Measurements from ENCODE around the gene CHRNB1. TPM values are rescaled to one million over a fixed set of nuclear protein-coding genes. Genes with fewer than 3 reads are reported as not detected.

The CHRNB1 gene
- 6.8 and 10.3 TPM in 2 replicates for total RNA-seq

DNA sequence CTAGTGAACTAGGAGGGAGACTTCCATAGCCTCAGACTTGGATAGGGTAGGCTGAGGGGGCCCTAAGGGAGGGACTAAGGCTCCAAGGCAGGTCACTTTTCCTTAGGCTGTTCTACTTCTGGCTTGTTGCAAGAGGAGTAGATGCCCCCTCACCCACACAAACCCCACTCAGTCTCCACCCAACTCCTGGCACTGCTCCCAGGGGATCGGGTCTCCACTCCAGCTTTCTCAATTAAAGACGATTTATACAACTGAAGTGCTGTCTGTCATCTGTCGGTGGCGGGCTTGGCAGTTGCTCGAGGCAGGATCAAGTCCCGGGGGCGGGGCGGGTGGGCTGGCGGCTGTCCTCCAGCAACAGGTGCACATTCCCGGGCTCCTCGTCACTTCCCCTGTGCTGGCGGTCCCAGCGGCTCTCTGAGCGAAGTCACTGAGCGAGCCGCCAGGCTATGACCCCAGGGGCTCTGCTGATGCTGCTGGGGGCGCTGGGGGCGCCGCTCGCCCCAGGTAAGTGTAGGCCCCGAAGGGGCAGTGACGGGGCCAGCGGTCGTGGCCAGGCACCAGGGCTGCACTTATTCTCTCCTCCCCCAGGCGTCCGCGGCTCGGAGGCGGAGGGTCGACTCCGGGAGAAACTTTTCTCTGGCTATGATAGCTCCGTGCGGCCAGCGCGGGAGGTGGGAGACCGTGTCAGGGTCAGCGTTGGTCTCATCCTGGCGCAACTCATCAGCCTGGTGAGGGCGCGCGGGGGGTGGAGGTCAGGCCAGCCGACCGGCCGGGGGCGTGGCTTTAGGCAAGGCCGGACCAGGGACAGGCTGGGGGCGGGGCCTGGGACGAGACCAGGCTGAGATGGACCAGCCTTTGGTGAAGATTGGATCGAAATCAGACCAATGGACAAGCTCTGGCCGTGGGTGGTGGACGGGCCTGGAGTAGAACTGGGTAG is at the start of gene CHRNB1:
CHRNB1 (plus strand) TSS at position 380 of the 937 bp plus-strand sequence; CDS start at position 447, 67 bp downstream.

GRCh38 chr17:7403977-7404736 is 40.7 kb upstream of the CHRNB1 start, which contains the start of gene TMEM256:
Gene TMEM256 (minus strand): TSS chr17:7404097. CDS start chr17:7404084, 13 bp downstream.

DNA sequence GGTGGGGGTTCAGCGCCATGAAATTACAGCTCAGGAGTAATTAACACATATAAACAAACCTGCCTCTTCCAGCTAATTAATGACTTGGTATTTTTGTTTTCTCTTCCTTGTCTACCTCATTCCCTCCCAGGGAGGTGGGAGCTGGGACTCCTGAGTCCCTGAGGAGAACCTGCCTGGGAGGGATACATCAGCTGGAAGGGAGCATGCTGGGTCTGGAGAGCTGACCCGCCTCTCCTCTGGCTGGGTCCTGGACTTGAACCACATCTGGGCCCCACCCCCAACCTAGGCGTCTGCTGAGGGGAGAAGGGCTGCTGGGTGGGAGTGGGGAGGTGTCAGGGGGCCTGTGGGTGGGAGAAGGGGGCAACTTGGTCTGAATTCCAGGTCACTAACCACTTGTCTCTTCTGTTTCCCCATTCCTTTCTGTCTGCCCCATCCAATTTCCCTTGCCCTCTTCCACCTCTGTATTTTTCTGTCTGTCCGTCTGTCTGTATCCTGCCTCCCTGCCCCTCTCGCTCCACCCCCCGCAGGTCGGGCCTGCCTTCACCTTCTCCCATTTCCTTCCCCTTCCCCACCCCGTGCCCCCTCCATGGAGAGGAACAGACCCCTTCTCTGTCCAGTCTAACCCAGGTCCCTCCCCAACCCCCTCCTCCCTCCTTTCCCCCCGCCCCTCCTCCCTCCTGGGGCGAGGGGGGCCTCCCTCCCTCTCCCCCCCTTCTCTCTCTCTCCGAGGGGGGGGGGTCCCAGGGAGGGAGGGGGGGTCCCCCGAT is 37.2 kb upstream of the CHRNB1 start, which contains the start of gene NLGN2:
NLGN2 (plus strand) TSS at position 361 of the 767 bp plus-strand sequence. CDS start 411 bp downstream, outside the sequence.

GRCh38 chr17:7419819-7420610 is 24.8 kb upstream of the CHRNB1 start, which contains the start of gene SPEM1:
Gene SPEM1 (plus strand): TSS chr17:7420324. CDS start chr17:7420385, 61 bp downstream.

DNA sequence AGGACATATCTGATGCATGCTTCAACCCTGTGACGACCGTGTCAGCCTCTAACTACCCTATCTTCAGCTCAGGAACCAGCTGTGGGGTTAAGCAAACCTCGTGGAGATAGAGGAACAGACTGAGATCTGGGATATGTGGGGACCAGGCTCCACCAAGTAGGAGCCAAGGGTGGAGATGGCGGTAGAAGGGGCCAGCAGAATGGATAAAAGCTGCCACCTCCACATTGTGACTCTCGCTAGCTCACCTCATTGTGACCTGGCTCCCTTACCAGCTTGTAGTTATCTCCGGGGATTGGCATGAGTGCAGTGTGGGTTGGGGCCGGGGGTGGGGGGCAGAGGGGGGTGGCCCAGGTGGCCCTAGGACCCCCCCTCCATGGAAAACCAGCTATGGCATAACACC is 19.5 kb upstream of the CHRNB1 start, which contains the start of gene SPEM2:
SPEM2 (plus strand) TSS at position 301 of the 400 bp plus-strand sequence; CDS start at position 374, 73 bp downstream.

GRCh38 chr17:7428557-7428956 is 16.3 kb upstream of the CHRNB1 start, which contains the start of gene SPEM3:
Gene SPEM3 (plus strand): TSS chr17:7428857. CDS start chr17:7428903, 46 bp downstream.

GRCh38 chr17:7439462-7440112 is 5.3 kb upstream of the CHRNB1 start, which contains the start of gene FGF11:
Gene FGF11 (plus strand): TSS chr17:7439512. CDS start chr17:7439621, 109 bp downstream.

DNA sequence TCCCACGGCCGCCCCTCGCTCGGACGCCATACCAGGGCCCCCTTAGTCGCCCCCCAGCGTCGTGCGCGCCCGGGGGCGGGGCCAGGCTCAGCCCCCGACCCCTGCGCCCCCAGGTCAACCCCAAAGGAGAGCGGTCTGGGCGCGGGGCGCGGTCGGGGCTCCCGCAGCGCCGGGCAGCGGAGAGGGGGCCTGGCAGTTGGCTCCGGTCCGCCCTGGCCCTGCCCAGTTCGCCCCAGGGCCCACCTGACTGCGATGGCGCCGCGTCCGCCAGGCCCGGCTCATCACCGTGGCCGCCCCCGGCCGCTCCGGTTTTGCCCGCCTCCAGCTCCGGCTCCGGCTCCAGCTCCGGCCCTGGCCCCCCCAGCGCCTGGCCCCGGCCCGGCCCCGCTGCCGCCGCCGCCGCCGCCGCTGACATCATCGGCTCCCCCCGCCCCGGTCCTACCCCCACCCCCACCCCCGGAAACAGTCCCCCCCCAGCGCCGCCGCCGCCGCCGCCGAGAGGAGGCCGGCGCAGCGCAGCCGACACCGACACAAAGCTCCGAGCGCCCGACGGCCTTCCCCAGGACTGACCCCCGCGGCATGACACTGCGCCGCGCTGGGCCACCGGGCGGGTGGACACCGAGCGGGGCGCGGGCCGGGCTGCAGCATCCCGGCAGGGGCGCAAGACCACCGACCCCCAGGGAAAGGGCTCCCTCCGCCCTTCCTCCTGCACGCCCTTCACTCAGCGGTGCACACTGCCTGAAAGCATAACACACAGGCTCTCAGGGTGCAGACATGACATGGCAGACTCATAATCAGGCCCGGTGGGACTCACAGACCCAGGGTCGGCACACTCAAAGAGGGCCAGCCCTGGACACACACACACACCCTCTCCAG is 34.6 kb downstream of the CHRNB1 start, which contains the start of gene ZBTB4:
ZBTB4 (minus strand) TSS at position 419 of the 876 bp plus-strand sequence. CDS start 12,830 bp downstream, outside the sequence.

DNA sequence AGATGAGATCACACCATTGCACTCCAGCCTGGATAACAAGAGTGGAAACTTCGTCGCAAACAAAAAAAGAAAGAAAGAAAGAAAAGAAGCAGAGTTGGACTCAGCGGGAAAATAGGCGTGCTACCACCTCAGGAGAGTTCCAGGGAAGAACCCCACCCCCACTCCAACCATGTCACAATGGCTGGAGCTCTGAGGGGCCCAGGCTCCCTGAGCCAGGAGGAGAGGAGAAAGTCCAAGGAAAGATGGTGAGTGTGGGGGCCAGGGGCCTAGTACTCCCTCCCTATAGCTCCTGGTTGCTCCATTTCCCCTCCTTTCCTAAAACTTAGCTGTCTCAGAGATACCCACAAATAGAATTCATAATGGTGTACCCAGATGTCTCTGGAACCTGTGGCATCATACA is 36.4 kb downstream of the CHRNB1 start, which contains the start of gene SLC35G6:
SLC35G6 (plus strand) TSS at position 172 of the 400 bp plus-strand sequence; CDS start at position 243, 71 bp downstream.

GRCh38 chr17:7484067-7484918 is 39.4 kb downstream of the CHRNB1 start, which contains the start of gene POLR2A:
Gene POLR2A (plus strand): TSS chr17:7484366.

Other genes starting within 250 kb of the CHRNB1 start
- 17.6 and 27.3 TPM in 2 replicates for gene DLG4, start 225.2 kb upstream of the CHRNB1 start, total RNA-seq
- gene ACADVL, start 225.1 kb upstream of the CHRNB1 start, total RNA-seq: 236 and 357 TPM in 2 replicates
- gene DVL2, start 210.5 kb upstream of the CHRNB1 start, total RNA-seq: 84.8 and 108 TPM in 2 replicates
- 47.3 and 68.5 TPM in 2 replicates for gene PHF23, start 205.6 kb upstream of the CHRNB1 start, total RNA-seq
- gene GABARAP, start 202.6 kb upstream of the CHRNB1 start, total RNA-seq: 199 and 406 TPM in 2 replicates
- gene CTDNEP1, start 193.3 kb upstream of the CHRNB1 start, total RNA-seq: 35.2 and 41.6 TPM in 2 replicates
- 24.6 and 25.6 TPM in 2 replicates for gene ELP5, start 192.8 kb upstream of the CHRNB1 start, total RNA-seq
- 4.1 and 6.5 TPM in 2 replicates for gene CLDN7, start 182.6 kb upstream of the CHRNB1 start, total RNA-seq
- 0.17 and 0.44 TPM in 2 replicates for gene SLC2A4, start 163.3 kb upstream of the CHRNB1 start, total RNA-seq
- 0.17 and 0.29 TPM in 2 replicates for gene YBX2, start 150.4 kb upstream of the CHRNB1 start, total RNA-seq
- 469 and 682 TPM in 2 replicates for gene EIF5A, start 137.4 kb upstream of the CHRNB1 start, total RNA-seq
- 40.1 and 47.6 TPM in 2 replicates for gene GPS2, start 129.7 kb upstream of the CHRNB1 start, total RNA-seq
- gene NEURL4, start 115.7 kb upstream of the CHRNB1 start, total RNA-seq: 20.2 and 23.5 TPM in 2 replicates
- 0.58 and 0.99 TPM in 2 replicates for gene ACAP1, start 108.5 kb upstream of the CHRNB1 start, total RNA-seq
- 6.1 and 13.1 TPM in 2 replicates for gene KCTD11, start 92.9 kb upstream of the CHRNB1 start, total RNA-seq
- not detected in 2 replicates for gene TMEM95, start 89.9 kb upstream of the CHRNB1 start, total RNA-seq
- 0.66 and 0.73 TPM in 2 replicates for gene TNK1, start 64.0 kb upstream of the CHRNB1 start, total RNA-seq
- 38.7 and 48.1 TPM in 2 replicates for gene PLSCR3, start 50.5 kb upstream of the CHRNB1 start, total RNA-seq
- gene TMEM256, start 41.0 kb upstream of the CHRNB1 start, total RNA-seq: 95.8 and 132 TPM in 2 replicates
- 16.1 and 18.2 TPM in 2 replicates for gene NLGN2, start 37.2 kb upstream of the CHRNB1 start, total RNA-seq
- not detected in 2 replicates for gene SPEM1, start 24.7 kb upstream of the CHRNB1 start, total RNA-seq
- not detected in 2 replicates for gene SPEM2, start 19.4 kb upstream of the CHRNB1 start, total RNA-seq
- not detected in 2 replicates for gene SPEM3, start 16.2 kb upstream of the CHRNB1 start, total RNA-seq
- 1.3 and 1.9 TPM in 2 replicates for gene TMEM102, start 9.6 kb upstream of the CHRNB1 start, total RNA-seq
- gene FGF11, start 5.5 kb upstream of the CHRNB1 start, total RNA-seq: 0.58 and 2.8 TPM in 2 replicates
- gene ZBTB4, start 34.6 kb downstream of the CHRNB1 start, total RNA-seq: 27.8 and 44.8 TPM in 2 replicates
- gene SLC35G6, start 36.4 kb downstream of the CHRNB1 start, total RNA-seq: not detected in 2 replicates
- 104 and 111 TPM in 2 replicates for gene POLR2A, start 39.3 kb downstream of the CHRNB1 start, total RNA-seq
- gene TNFSF12, start 104.0 kb downstream of the CHRNB1 start, total RNA-seq: 17.0 and 18.4 TPM in 2 replicates
- 2.0 and 2.2 TPM in 2 replicates for gene TNFSF13, start 113.7 kb downstream of the CHRNB1 start, total RNA-seq
- gene SENP3, start 116.9 kb downstream of the CHRNB1 start, total RNA-seq: 59.2 and 68.1 TPM in 2 replicates
- 30.4 and 79.9 TPM in 2 replicates for gene CD68, start 134.6 kb downstream of the CHRNB1 start, total RNA-seq
- gene MPDU1, start 138.8 kb downstream of the CHRNB1 start, total RNA-seq: 94.1 and 137 TPM in 2 replicates
- gene SOX15, start 145.0 kb downstream of the CHRNB1 start, total RNA-seq: 0.66 and 0.73 TPM in 2 replicates
- 34.9 and 47.3 TPM in 2 replicates for gene FXR2, start 169.8 kb downstream of the CHRNB1 start, total RNA-seq
- 43.8 and 45.5 TPM in 2 replicates for gene SAT2, start 182.8 kb downstream of the CHRNB1 start, total RNA-seq
- gene SHBG, start 185.1 kb downstream of the CHRNB1 start, total RNA-seq: 0.17 and 0.29 TPM in 2 replicates
- gene ATP1B2, start 205.9 kb downstream of the CHRNB1 start, total RNA-seq: 0.17 TPM in 1 of 2 replicates, not detected in the other
- gene TP53, start 242.4 kb downstream of the CHRNB1 start, total RNA-seq: 18.3 and 35.4 TPM in 2 replicates
- 3.6 and 6.4 TPM in 2 replicates for gene WRAP53, start 243.4 kb downstream of the CHRNB1 start, total RNA-seq

Measured in smooth muscle cell of trachea (primary cell).